Measurements from ENCODE around the gene CCL5.

The CCL5 gene

DNA sequence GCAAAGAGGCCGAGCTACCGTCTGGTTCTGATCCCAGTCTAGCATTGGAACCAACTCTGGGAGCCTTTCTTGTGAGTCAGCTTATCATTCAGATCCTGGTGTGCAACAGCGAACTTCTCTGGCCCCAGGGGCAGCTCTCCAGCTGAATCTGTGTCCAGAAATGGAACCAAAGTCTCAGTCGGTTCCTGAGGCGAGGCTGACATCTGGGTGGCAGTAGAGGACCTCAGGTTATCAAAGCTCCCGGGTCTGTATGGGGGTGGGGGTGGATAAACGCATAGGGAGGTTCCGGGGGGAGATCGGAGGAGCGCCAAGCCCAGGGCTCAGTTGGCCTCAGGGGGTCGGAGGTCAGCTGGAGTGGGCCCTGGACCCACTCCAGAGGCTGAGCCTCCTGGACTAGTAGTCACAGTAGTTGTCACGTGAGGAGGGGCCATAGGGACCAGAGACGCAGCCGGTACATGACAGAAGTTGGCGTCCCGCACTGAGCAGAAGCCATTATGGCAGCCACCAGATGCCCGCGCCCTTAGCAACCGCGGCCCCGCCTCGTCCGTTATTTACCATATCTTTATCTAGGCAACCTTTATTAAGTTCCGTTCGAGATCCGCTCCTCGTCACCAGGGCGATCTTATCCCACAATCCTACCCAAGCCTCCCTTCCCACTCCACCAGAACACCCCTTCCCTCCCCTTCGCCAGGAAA is 37.5 kb upstream of the CCL5 start:
- DNase-seq, result no peak
- TF ChIP-seq, protein P1, sequence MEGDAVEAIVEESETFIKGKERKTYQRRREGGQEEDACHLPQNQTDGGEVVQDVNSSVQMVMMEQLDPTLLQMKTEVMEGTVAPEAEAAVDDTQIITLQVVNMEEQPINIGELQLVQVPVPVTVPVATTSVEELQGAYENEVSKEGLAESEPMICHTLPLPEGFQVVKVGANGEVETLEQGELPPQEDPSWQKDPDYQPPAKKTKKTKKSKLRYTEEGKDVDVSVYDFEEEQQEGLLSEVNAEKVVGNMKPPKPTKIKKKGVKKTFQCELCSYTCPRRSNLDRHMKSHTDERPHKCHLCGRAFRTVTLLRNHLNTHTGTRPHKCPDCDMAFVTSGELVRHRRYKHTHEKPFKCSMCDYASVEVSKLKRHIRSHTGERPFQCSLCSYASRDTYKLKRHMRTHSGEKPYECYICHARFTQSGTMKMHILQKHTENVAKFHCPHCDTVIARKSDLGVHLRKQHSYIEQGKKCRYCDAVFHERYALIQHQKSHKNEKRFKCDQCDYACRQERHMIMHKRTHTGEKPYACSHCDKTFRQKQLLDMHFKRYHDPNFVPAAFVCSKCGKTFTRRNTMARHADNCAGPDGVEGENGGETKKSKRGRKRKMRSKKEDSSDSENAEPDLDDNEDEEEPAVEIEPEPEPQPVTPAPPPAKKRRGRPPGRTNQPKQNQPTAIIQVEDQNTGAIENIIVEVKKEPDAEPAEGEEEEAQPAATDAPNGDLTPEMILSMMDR (IDR thresholded peaks at IDR 0.05), result no peak
- Mint-ChIP-seq H3K9me3 (peaks cover 39% of the 10 kb centered on the region), H3K36me3 (ENCODE audit: low read depth) (peaks cover 7% of the 10 kb centered on the region), H3K27me3 (ENCODE audit: low read depth, poor library complexity) (peaks cover 4% of the 10 kb centered on the region), H3K4me3 (no peak overlapping the region), H3K27ac (no peak overlapping the region), H3K4me1 (no peaks in the 10 kb centered on the region)

GRCh38 chr17:35915153-35915964 is 35.2 kb upstream of the CCL5 start:
- peaks cover 7% of the 10 kb centered on the region for H3K36me3 Mint-ChIP-seq (ENCODE audit: low read depth)
- H3K9me3 Mint-ChIP-seq, result peaks cover 39% of the 10 kb centered on the region
- H3K4me1 Mint-ChIP-seq, result no peaks in the 10 kb centered on the region
- no peak for DNase-seq
- peaks cover 5% of the 10 kb centered on the region for H3K27me3 Mint-ChIP-seq (ENCODE audit: low read depth, poor library complexity)
- H3K27ac Mint-ChIP-seq, result no peak overlapping the region
- TF ChIP-seq, protein P1 (IDR thresholded peaks at IDR 0.05), result no peak
- no peak overlapping the region for H3K4me3 Mint-ChIP-seq

GRCh38 chr17:35914354-35914753 is 34.2 kb upstream of the CCL5 start:
- TF ChIP-seq, protein P1 (IDR thresholded peaks at IDR 0.05), result no peak
- H3K9me3 Mint-ChIP-seq, result peaks cover 35% of the 10 kb centered on the region
- no peak overlapping the region for H3K4me3 Mint-ChIP-seq
- no peak overlapping the region for H3K27ac Mint-ChIP-seq
- no peaks in the 10 kb centered on the region for H3K4me1 Mint-ChIP-seq
- H3K36me3 Mint-ChIP-seq (ENCODE audit: low read depth), result peaks cover 7% of the 10 kb centered on the region
- H3K27me3 Mint-ChIP-seq (ENCODE audit: low read depth, poor library complexity), result peaks cover 14% of the 10 kb centered on the region
- DNase-seq, result no peak

- H3K4me3 Mint-ChIP-seq, result no peak overlapping the region
- DNase-seq, result no peak
- H3K27ac Mint-ChIP-seq, result no peak overlapping the region
- peaks cover 42% of the 10 kb centered on the region for H3K9me3 Mint-ChIP-seq
- TF ChIP-seq, protein P1 (IDR thresholded peaks at IDR 0.05), result no peak
- H3K4me1 Mint-ChIP-seq, result no peaks in the 10 kb centered on the region
- H3K36me3 Mint-ChIP-seq (ENCODE audit: low read depth), result peaks cover 7% of the 10 kb centered on the region
- peaks cover 19% of the 10 kb centered on the region for H3K27me3 Mint-ChIP-seq (ENCODE audit: low read depth, poor library complexity)
Observed at GRCh38 chr17:35913609-35914008, 33.4 kb upstream of the CCL5 start.

GRCh38 chr17:35912942-35913341 is 32.8 kb upstream of the CCL5 start:
- H3K9me3 Mint-ChIP-seq, result peaks cover 36% of the 10 kb centered on the region
- no peaks in the 10 kb centered on the region for H3K4me1 Mint-ChIP-seq
- TF ChIP-seq, protein P1 (IDR thresholded peaks at IDR 0.05), result no peak
- H3K36me3 Mint-ChIP-seq (ENCODE audit: low read depth), result no peaks in the 10 kb centered on the region
- H3K4me3 Mint-ChIP-seq, result no peak overlapping the region
- H3K27ac Mint-ChIP-seq, result no peak overlapping the region
- peaks cover 23% of the 10 kb centered on the region for H3K27me3 Mint-ChIP-seq (ENCODE audit: low read depth, poor library complexity)
- no peak for DNase-seq

Data from nephron progenitor cell (in vitro differentiated cells).